HG03066 (cell line): ENCODE measurements around the gene SH2B2.
A peak's percentile ranks its signal among the peaks of the same experiment; 100 is the strongest.
"Not testable (repeated sequence)": the region's sequence is repeated elsewhere in the genome, so short reads cannot be mapped to it uniquely, and the experiment has no call there.

ENCODE experiments used
- ATAC-seq: cut with Tn5 transposase; IDR thresholded peaks from one replicate; pipeline ENCODE4 v1.9.1; 2021; ENCODE audit warnings: low read depth; ENCODE audit not compliant: unreplicated experiment

SH2B2 gene

DNA sequence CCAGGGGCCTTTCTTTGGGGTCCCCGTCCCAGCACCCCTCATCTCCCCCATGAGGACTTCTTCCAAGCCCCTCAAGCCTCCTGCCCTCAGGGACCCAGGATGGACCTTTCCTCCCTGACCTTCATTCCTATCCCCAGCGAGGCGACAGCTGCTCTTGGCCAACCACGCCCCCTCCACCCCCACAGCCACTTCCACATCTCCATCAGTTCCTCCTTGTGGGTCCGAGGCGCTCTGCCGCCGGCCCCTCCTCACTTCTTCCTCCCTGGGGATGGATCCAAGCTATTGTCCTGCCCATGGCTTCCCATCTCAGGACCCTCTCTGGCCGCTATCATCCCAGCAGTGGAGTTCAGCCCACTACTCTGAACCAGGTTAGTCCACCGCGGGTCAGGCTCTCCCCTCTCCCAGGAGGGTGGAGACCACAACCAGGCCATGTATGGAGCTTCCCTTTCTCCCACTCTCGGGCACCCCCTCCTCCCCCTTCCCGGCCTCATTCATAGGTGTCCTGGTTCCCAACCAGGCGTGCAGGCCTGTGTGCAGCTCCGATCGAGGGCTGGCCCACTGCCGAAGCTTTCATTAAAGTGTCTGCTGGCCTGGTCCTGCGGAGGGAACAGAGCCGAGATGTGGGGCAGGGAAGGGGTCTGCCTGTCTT, 1.7 kb upstream of the SH2B2 start:
- ATAC-seq: no peak

DNA sequence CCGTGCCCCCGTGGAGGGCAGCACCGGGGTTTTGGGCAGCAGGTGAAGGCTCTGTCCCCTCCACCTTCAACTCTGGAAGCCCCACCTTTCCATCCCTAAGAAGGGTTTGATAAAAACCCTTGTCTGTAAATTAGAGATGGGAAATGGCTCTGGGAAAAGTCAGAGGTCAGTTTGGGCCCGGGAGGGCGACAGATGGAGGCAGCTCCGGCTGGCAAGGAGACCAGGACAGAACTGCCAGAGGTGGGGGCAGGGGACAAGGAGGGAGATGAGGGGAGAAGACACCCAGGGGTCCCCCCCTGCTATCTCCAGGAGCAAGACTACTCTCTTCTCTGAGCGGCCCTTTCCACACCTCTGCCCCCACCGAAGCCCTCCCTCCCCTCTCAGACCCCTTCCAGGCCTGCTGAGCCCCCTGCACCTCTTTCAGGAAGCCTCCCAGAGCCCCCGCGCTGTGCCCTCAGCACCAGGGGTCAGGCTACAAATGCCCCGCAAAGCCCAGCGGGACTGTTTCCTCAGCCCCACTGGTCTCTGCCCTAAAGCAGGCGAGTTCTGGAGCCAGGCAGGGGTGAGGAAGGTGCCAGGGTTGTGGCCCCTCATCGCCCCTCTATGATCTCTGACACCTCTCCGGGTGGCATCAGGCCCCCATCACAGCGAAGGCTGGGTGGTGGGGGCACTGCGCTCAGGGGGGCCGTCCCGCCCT, 980 bp upstream of the SH2B2 start:
- ATAC-seq: no peak

- ATAC-seq: no peak
These were observed 678 bp downstream of the SH2B2 start for GRCh38 chr7:102287111-102287980.

DNA sequence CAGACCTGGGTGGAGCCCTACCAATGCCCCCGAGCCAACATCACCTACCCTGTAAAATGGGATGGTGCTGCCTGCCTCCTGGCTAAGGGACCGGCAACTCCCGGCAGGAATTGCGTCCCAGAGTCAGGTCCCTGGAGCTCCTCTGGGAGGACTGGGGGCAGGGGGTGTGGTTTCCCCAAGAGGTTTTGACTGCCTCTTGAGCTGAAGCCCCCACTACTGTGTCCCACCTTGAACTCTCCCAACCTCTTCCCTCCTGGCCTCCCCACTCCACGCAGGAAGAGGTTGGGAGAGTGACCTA, 1.3 kb downstream of the SH2B2 start:
- ATAC-seq: no peak

DNA sequence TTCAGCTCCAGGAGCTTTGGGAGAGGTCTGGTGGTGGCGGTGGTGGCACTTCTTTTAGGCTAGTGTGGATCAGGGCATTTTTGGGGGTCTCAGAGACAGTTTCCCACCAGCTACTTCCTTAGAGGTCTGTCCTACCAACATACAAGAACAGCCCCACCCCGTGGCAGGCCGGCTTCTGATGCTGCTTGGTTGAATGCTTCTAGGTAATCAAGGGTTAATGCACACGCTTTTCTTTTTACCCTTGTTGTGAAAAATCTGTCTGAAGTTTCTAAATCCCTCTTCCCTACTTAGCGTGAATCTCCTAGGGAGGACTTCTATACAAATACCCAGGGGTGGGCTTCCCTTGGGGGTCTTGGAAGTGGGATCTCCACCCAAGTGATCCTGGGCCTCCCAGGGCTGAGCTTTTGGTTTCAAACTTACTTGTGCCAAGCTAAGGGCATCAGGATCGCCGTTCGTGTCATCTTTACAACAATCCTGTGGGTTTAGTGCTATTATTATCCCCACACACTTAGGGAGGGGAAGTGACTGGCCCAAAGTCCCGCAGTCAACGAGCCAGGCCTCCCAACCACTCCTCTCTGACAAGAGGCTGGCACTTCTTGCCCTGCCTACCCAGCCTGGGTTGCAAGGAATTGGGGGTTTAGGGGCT, 1.7 kb downstream of the SH2B2 start:
- no peak for ATAC-seq

DNA sequence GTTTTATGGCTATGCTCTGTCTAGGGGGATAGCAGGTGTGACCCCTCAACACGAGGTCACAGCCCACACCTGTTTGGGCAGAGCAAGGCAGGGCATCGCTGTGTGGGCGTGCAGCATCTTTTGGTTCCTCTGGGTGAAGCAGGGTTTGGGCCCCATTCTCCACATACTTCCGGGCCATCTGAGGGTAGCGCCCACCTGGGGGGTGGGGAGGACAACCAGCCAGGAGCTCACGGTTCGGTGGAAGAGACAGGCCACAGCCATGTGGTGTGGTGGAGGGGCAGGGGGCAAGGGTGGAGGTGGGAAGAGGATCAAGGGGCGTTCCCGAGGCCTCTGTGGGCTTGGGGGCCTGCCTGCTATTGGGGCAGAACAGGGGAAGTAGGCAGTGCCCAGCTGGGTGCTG, 2.4 kb downstream of the SH2B2 start:
- ATAC-seq: no peak

DNA sequence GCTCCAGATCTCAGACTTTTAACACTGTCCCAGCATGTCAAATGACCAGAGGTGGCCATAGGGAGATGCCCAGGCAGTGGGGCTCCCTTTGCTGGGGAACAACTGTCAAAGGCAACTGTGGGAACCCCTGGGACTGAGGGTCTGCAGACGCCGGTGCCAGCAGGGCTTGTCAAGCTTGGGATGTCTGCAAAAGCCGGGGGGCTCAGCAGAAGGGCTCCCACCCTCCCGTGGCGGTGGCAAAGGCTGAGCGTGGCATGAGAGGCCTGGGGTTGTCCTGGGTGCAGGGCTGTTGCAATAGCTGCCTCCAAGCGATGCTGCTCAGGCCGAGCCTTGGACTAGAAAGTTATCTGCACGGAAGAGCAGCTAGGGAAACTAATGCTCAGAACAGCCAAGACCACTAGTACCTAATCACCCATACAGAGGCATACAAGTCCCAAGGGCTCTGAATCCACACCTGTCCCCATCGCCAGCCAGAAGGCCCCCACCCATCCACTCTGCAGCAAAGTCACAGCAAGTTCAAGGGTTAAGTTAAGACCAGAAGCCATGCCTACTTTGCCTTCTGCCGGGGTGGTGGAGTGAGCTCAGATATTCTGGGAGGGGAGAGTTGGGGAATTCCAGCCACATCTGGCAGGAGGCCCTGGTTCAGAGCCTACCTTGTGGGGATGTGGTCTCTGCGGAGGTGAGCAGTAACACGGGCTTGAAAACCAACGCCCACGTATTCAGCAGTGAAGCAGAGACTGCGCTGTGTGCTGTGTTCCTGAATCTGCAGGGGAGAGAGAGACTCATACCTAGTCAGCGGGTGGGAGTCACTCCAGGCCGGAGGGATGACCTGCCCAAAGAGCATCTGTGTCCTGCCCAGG, 4.6 kb downstream of the SH2B2 start:
- peak; percentile 38 for ATAC-seq

DNA sequence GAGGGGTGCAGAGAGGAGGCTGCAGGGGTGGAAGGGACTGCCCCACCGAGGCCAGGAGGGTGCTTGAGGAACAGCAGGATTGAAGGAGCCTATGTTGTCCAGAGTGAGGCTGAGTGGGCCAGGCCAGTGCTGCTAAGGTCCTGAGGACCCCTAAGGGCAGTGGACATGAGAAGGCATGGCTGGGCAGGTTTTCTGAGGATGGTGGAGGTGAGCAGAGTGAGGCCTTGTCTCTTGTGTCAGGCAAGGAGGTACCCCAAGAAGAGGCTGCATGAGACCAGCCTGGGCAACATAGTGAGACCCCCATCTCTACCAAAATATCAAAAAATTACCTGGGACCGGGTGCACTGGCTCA, 5.2 kb downstream of the SH2B2 start:
- no peak for ATAC-seq

DNA sequence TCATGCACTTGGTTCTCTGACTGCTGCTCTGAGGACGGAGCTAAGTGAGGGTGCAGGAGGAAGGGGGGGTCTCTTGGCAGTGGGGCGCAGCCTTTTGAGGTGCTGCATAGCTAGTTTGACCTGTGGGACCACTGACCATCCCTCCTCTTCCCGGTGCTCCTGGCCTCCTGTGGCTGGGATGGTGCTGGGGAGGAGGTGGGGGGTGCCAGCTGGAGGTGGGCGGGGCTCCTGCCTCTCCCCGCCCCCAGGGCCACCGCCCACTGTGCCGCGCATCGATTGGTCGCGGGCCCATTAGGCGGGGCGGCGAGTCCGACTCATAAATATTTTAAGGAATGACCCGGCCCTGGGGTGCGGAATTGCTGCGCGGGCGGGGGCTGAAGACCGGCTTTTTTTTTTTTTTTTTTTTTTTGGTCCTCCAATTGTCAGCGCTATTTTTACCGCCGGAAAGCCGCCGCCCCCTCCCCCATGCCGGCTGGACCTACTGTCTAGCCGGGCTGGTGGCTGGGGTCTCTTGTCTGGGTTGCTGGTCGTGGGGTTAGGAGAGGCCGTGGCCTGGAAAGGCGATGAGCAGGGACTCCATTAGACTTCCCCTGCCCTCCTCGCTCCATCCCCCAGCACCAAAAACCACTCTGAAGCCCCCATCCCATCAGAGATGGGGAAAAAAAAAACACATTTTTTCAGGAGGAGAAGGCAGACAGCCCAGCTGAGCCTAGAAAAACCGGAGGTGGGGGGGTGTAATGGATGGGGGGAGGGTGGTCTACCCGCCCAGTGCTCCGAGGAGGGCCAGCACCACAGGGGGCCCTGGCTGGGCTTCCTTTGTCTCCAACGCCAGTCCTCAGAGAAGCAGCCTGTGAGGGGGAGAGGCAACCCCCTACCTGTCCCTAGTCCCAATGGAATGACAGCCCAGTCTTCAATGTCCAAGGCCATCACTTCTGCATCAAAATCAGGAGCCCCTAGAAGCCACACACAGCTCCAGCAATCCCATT, 6.4 kb downstream of the SH2B2 start:
- ATAC-seq: no peak

- no peak for ATAC-seq
These were observed 7.9 kb downstream of the SH2B2 start for GRCh38 chr7:102294589-102294988.

DNA sequence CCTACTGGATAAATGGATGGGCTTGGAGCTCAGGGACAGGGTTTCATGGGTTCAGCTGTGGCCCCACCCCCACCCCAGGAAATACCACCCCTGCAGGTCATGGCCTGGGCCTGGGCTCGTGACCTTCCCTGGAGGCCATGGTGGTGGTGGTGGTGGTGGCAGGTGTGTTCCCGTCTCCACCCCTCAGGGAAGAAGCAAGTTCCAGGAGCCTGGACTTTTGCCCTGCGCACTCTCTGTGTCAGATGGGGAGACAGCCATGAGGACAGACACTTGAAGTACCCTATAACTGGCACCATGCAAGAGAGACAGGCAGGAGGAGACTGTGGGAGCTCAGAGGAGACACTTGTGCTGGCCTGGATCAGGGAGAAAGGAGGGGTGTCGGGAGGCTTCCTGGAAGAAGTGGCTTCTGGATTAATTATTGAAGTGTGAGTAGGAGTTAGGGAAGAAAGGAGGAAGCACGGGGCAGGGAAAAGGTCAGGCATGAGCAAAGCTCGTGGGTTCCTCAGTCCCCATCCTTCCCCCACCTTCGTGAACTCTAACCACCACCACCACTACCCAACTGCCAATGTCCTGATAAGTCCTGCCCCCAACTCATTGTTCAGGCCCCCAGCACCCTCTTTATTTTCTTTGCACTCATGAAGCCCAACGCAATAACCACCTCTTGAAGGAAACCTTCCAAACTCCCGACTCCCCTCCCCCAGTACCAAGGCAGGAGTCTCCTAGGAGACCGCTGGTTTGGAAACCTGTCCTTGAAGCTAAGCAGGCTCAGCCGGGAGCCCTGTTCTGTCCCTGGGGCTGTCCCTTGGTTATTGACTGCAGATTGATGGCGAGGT, 8.9 kb downstream of the SH2B2 start:
- no peak for ATAC-seq

DNA sequence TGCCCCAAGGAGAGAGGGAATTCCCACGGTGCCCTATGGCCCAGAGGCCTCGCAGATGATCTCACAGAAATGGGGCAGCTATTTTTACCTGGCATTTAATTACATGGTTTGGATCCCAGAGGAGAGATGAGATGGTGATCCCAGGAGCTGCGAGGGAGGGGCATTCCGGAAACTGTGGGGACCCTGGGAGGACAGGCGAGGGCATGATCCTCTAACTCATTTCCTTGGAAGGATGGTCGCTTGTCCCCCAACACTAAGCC, 9.4 kb downstream of the SH2B2 start:
- ATAC-seq: no peak

DNA sequence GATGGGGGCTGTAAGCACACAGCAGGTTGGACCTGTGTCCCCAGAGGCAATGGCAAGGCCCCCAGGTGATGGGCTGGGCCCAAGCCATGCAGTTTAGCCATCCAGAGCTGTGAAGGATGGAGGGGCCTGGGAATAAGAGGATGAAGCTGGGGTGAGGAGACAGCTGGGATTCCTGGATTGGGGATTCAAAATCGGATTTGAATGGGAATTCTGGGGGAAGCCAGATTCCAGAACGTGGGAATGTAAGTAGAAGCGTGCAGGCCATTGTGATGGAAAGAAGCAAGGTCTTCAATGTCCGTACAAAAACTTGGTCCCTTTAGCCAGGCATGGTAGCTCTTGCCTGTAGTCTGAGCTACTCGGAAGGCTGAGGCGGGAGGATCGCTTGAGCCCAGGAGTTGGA, 9.8 kb downstream of the SH2B2 start:
- ATAC-seq: no peak

GRCh38 chr7:102297487-102298218, 11.0 kb downstream of the SH2B2 start:
- no peak for ATAC-seq

- no peak for ATAC-seq
These were observed 14.1 kb downstream of the SH2B2 start for GRCh38 chr7:102300643-102301221.

GRCh38 chr7:102301367-102301766, 14.7 kb downstream of the SH2B2 start:
- not testable (repeated sequence) for ATAC-seq

DNA sequence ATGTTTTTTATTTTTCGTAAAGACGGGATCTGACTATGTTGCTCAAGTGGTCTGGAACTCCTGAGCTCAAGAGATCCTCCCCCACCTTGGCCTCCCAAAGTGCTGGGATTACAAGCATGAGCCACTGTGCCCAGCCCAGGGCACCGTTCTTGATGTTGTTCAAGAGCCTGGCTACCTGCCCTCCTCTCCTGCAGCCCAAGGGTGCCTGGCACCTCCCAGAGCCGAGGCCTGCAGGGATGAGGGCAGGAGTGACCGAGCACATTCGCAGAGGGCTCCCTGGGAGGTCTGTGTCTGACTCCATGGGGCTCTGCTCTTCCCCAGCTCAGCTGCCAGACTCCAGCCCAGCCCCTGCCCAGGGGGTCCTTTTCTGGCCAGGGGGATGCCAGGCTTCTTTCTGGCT, 15.4 kb downstream of the SH2B2 start:
- ATAC-seq: no peak
